ENCODE measurements around the gene DPM3. TPM values are rescaled to one million over a fixed set of nuclear protein-coding genes. Genes with fewer than 3 reads are reported as not detected.
A peak's percentile ranks its signal among the peaks of the same experiment; 100 is the strongest.
"Not testable (repeated sequence)": the region's sequence is repeated elsewhere in the genome, so short reads cannot be mapped to it uniquely, and the experiment has no call there.

DPM3 gene
- total and polyA plus RNA-seq, 8 donors, result 19.6 to 91.0 (median 29.1) TPM

DNA sequence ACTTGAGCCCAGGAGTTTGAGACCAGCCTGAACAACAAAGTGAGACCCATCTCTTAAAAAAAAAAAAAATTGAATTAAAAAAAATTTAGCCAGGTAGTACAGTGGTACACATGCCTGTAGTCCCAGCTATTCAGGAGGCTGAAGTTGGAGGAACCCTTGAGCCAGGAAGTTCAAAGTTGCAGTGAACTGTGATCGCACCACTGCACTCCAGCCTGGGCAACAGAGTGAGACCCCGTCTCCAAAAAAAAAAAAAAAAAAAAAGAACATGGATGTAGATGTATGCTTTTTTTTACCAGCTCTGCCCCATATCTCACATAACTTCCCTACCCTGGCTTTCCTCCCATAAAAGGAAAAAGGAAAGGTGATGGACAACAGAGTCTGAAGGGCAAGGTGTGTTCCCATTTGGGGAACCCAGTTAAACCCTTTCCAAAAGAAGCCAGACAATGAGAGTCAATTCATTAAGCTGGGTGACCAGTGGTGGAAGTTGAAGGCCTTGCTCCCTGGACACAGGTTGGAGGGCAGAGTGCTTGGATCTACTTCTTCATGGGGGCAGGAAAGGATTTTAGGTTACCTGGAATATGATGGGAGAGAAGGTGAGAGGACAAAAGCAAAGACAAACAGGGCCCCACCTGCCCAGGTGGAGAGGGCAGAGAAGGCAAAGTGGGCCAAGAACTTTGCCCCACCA, 29.9 kb upstream of the DPM3 start:
- Histone ChIP-seq H3K4me1 (peaks cover 9 to 54% of the 10 kb centered on the region in 2 donors), H3K4me3 (no peak overlapping the region), H3K36me3 (peaks cover 0 to 23% of the 10 kb centered on the region in 2 donors), H3K27me3 (peaks cover 0 to 28% of the 10 kb centered on the region in 2 donors), H3K9me3 (no peaks in the 10 kb centered on the region), H3K27ac (no peak overlapping the region)
- TF ChIP-seq, protein P1, sequence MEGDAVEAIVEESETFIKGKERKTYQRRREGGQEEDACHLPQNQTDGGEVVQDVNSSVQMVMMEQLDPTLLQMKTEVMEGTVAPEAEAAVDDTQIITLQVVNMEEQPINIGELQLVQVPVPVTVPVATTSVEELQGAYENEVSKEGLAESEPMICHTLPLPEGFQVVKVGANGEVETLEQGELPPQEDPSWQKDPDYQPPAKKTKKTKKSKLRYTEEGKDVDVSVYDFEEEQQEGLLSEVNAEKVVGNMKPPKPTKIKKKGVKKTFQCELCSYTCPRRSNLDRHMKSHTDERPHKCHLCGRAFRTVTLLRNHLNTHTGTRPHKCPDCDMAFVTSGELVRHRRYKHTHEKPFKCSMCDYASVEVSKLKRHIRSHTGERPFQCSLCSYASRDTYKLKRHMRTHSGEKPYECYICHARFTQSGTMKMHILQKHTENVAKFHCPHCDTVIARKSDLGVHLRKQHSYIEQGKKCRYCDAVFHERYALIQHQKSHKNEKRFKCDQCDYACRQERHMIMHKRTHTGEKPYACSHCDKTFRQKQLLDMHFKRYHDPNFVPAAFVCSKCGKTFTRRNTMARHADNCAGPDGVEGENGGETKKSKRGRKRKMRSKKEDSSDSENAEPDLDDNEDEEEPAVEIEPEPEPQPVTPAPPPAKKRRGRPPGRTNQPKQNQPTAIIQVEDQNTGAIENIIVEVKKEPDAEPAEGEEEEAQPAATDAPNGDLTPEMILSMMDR (IDR thresholded peaks at IDR 0.05), result no peak
- DNase-seq, result no peak
- no peak for ATAC-seq
- intact Hi-C loops (cut with DNase I), result no loop called here

DNA sequence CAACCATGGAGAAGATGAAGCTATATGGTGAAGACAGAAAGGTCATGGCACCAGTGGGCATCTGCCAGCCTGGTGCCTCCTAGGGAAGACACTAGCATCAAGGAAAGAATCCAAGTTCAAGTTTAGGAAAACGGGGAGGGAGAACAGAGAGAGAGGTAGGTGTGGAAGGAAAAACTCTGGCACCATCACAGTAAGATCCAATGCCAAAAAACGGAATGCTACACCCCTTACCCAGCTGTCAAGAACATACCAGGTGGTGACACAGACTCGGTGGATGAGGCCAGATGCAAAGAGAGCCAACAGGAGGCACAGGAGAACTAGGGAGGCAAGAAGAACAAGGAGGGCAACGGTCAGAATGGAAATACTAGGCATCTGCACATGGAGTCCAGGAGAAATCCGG, 29.2 kb upstream of the DPM3 start:
- no peak for DNase-seq
- H3K36me3 ChIP-seq, result peaks cover 0 to 23% of the 10 kb centered on the region in 2 donors
- TF ChIP-seq, protein P1 (IDR thresholded peaks at IDR 0.05), result no peak
- ATAC-seq, result no peak
- no peaks in the 10 kb centered on the region for H3K9me3 ChIP-seq
- H3K27me3 ChIP-seq, result peaks cover 0 to 21% of the 10 kb centered on the region in 2 donors
- peaks cover 9 to 49% of the 10 kb centered on the region in 2 donors for H3K4me1 ChIP-seq
- H3K4me3 ChIP-seq, result no peak overlapping the region
- no peak overlapping the region for H3K27ac ChIP-seq
- intact Hi-C loops (cut with DNase I), result loop anchor here in 1 of 2 donors (2.0 kb wide), 1 partner anchor 77 kb away; no protein-coding TSS in a partner anchor

DNA sequence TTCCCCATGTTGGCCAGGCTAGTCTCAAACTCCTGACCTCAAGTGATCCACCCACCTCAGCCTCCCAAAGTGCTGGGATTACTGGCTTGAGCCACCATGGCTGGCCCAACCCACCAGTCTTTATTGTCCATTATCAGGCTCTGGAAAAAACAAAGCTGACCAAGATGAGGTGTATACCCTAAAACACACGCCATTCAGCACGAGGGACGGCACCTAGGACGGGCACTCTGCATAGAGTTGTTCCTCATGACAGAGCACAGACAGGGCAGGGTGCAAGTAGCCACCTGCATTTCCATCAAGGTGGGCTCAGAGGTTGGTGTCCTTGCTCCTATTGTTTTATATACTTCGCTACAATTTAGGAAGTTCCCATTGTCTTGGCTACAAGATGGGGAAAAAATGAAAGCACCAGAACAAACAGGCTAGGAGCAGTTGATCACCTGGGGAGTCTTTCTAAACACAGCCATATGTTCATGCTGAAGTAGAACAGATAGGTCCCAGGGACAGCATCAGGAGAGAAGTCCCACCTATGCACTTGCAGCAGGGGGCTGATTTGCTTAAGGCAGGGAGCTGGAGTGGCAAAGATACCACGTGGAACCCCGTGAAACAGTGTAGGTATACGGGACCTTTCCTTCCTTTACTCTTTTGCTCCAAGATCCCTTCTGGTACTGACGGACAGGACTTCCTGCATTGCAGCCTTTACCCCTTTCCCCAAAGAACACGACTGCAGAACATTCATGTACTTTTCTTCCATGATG, 28.3 kb upstream of the DPM3 start:
- no peak overlapping the region for H3K4me3 ChIP-seq
- intact Hi-C loops (cut with DNase I), result loop anchor here in 1 of 2 donors (2.0 kb wide), 1 partner anchor 76 kb away; no protein-coding TSS in a partner anchor
- ATAC-seq, result no peak
- H3K4me1 ChIP-seq, result peaks cover 9 to 40% of the 10 kb centered on the region in 2 donors
- no peak for DNase-seq
- no peaks in the 10 kb centered on the region for H3K9me3 ChIP-seq
- H3K27me3 ChIP-seq, result peaks cover 0 to 12% of the 10 kb centered on the region in 2 donors
- TF ChIP-seq, protein P1 (IDR thresholded peaks at IDR 0.05), result no peak
- no peak overlapping the region for H3K27ac ChIP-seq
- peaks cover 0 to 23% of the 10 kb centered on the region in 2 donors for H3K36me3 ChIP-seq

DNA sequence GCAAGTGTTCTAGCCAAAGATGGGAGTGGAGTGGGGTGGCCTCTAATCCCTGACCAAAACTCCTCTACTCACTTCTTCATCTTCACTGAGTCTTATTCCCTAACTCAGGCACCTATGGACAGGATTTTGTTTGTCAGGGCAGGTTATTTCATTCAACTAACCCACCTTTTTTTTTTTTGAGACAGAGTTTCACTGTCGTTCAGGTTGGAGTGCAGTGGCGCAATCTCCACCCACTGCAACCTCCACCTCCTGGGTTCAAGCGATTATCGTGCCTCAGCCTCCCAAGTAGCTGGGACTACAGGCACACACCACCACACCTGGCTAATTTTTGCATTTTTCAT, 27.7 kb upstream of the DPM3 start:
- H3K27ac ChIP-seq, result not testable (repeated sequence)

DNA sequence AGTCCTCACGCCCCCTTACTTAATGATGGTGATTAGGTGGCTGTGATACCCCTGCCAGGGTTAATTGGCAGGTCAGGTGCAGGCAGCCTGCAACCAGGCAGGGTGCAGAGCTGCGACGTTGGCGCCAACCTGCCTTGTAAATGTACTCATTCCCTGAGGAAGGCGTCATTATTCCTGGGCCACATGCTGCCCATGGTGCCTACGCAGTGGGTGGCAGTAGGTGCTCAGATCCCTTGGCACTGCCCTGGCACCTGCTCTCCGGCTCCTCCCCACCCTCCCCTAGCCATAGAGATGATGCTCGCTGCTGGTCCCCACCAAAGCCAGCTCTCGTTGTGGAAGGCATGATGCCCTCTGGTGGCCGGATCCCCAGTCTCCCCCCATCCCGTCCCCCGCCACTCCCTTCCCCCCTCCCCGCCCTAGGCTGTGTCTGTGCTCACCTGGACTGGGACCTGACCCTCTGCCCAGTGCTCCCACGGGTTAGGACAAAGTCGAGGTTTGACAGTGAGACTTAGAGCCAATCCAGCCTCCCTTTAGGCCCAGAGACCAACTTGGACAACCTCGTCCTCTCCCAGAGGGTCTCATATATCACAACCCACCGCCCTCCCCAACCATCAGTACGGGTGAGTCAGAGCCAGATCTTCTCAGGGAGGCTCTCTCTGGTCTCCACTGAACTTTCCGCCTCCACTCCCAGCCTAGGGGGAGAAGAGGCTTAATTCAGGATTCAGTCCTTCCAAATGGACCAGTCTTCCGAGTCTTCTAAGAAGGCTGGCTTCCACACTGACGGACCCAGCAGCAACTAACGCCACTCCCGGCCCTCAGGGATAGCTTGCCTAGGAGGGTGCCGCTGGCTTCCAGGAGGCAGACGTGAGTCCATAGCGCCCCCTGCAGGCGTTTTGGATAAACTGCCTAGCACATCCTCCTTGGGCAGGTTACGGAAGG, 27.1 kb upstream of the DPM3 start:
- H3K36me3 ChIP-seq, result peaks cover 0 to 23% of the 10 kb centered on the region in 2 donors
- intact Hi-C loops (cut with DNase I), result loop anchor here in 1 of 2 donors (2.0 kb wide), 1 partner anchor 75 kb away; no protein-coding TSS in a partner anchor
- H3K4me3 ChIP-seq, result no peak overlapping the region
- ATAC-seq (peak; percentile 93), DNase-seq (peak; percentile 67 to 95 (median 88))
- H3K9me3 ChIP-seq, result no peaks in the 10 kb centered on the region
- H3K27ac ChIP-seq, result peak overlapping the region in 1 of 2 donors; percentile 67
- TF ChIP-seq, protein P1 (IDR thresholded peaks at IDR 0.05), result peak; percentile 68 to 90
- peaks cover 8 to 32% of the 10 kb centered on the region in 2 donors for H3K4me1 ChIP-seq
- peaks cover 0 to 12% of the 10 kb centered on the region in 2 donors for H3K27me3 ChIP-seq

More for the DNA sequence above, 27.7 kb upstream of the DPM3 start:
- not testable (repeated sequence) for H3K4me3 ChIP-seq, H3K9me3 ChIP-seq, DNase-seq, ATAC-seq
- Histone ChIP-seq H3K36me3 (peaks cover 0 to 23% of the 10 kb centered on the region in 2 donors), H3K27me3 (peaks cover 0 to 12% of the 10 kb centered on the region in 2 donors), H3K4me1 (peaks cover 9 to 35% of the 10 kb centered on the region in 2 donors)
- intact Hi-C loops (cut with DNase I), result loop anchor here in 1 of 2 donors (2.0 kb wide), 1 partner anchor 75 kb away; no protein-coding TSS in a partner anchor

Measured in left lung (tissue), 10 donors.